ENCODE data around the gene MYOG.

The MYOG gene

DNA sequence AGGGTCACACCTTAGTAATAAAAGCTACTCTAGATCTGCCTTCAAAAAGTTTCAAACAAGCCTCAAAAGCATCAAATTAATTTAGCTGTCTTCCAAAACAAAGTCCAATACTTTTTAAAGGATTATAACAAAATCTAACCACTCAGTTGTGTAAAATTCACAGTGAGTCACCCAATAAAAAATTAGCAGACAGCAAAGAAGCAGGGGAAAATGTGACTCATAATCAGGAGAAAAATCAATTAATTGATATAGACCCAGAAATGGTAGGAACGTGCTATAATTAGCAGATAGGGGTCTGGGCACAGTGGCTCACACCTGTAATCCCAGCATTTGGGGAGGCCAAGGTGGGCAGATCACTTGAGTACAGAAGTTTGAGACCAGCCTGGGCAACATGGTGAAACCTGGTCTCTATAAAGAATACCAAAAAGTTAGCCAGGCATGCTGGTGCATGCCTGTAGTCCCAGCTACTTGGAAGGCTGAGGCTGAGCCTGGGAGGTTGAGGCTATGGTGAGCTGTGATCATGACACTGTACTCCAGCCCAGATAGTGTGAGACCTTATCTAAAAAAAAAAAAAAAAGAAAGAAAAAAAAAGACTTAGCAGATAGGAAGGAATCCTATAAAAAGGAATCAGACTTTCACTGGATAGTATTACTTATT lies 8.1 kb upstream of the MYOG start (continued):
- TF ChIP-seq GLIS3 (CRISPR knock-in tag; IDR thresholded peaks at IDR 0.05) (no peak), TOX (CRISPR knock-in tag; IDR thresholded peaks at IDR 0.05; ENCODE audit: borderline replicate concordance) (no peak), ZC3H10 (CRISPR knock-in tag; IDR thresholded peaks at IDR 0.05) (no peak), ZFP3 (CRISPR knock-in tag; IDR thresholded peaks at IDR 0.05) (no peak), TCF4 (CRISPR knock-in tag; IDR thresholded peaks at IDR 0.05; ENCODE audit: borderline replicate concordance) (no peak), ZNF8 (CRISPR knock-in tag; IDR thresholded peaks at IDR 0.05) (no peak), ISL1 (CRISPR knock-in tag; IDR thresholded peaks at IDR 0.05) (no peak), ZNF70 (CRISPR knock-in tag; IDR thresholded peaks at IDR 0.05) (no peak), RARB (CRISPR knock-in tag; IDR thresholded peaks at IDR 0.05) (no peak), CSDC2 (CRISPR knock-in tag; IDR thresholded peaks at IDR 0.05) (no peak), ZFP30 (CRISPR knock-in tag; IDR thresholded peaks at IDR 0.05) (no peak)
- TF ChIP-seq, protein P1, sequence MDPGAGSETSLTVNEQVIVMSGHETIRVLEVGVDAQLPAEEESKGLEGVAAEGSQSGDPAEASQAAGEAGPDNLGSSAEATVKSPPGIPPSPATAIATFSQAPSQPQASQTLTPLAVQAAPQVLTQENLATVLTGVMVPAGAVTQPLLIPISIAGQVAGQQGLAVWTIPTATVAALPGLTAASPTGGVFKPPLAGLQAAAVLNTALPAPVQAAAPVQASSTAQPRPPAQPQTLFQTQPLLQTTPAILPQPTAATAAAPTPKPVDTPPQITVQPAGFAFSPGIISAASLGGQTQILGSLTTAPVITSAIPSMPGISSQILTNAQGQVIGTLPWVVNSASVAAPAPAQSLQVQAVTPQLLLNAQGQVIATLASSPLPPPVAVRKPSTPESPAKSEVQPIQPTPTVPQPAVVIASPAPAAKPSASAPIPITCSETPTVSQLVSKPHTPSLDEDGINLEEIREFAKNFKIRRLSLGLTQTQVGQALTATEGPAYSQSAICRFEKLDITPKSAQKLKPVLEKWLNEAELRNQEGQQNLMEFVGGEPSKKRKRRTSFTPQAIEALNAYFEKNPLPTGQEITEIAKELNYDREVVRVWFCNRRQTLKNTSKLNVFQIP (CRISPR knock-in tag; IDR thresholded peaks at IDR 0.05; ENCODE audit: borderline replicate concordance, low read depth), result no peak
- TF ChIP-seq, protein P2, sequence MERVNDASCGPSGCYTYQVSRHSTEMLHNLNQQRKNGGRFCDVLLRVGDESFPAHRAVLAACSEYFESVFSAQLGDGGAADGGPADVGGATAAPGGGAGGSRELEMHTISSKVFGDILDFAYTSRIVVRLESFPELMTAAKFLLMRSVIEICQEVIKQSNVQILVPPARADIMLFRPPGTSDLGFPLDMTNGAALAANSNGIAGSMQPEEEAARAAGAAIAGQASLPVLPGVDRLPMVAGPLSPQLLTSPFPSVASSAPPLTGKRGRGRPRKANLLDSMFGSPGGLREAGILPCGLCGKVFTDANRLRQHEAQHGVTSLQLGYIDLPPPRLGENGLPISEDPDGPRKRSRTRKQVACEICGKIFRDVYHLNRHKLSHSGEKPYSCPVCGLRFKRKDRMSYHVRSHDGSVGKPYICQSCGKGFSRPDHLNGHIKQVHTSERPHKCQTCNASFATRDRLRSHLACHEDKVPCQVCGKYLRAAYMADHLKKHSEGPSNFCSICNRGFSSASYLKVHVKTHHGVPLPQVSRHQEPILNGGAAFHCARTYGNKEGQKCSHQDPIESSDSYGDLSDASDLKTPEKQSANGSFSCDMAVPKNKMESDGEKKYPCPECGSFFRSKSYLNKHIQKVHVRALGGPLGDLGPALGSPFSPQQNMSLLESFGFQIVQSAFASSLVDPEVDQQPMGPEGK (CRISPR knock-in tag; IDR thresholded peaks at IDR 0.05; ENCODE audit: borderline replicate concordance), result no peak

DNA sequence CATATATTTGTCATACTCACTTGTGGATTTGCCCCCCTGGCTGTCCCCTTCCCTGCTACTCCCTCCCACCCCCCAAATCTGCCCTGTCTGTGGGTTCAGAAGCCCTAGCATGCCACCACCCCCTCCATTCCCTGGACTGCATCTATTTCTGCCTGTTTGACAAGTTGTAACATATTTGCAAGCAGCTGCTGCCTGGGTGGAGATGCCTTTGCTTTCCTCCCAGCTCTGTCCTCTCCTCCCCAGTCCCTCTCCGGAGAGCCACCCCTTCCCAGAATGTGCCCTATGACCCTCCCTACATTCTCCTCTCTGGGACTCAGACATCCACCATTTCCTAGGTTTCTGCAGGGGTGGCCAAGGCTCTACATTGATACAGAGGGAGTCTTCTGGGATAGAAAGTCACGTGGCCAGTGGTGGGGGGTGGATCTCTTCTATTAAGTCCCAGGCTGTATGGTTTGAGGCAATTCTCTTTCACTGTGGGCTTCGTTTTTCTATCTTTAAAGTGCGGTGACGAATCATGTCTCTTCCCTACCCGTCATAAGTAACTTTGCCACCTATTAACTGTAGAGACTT lies 6.0 kb upstream of the MYOG start:
- ATAC-seq, result no peak

DNA sequence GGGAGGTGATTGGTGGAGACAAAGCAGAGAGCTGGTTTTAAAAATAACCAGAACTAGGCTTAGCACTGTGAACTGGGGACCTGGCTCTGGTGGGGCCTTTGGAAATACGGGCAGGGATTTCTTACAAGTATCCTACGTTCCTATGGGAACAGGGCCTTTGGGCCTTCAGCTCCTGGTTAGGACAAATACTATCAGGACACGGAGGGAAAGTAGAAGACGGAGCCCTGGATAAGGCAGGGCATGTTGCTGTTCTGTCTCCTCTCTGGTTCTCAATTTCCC lies 5.3 kb upstream of the MYOG start:
- ATAC-seq, result no peak

More for the DNA sequence above, 6.0 kb upstream of the MYOG start:
- TF ChIP-seq ZFP3 (CRISPR knock-in tag; IDR thresholded peaks at IDR 0.05) (no peak), ISL1 (CRISPR knock-in tag; IDR thresholded peaks at IDR 0.05) (no peak), ZFP30 (CRISPR knock-in tag; IDR thresholded peaks at IDR 0.05) (no peak), TCF4 (CRISPR knock-in tag; IDR thresholded peaks at IDR 0.05; ENCODE audit: borderline replicate concordance) (no peak), ZNF565 (CRISPR knock-in tag; conservative IDR thresholded peaks at IDR 0.05; ENCODE audit: low read depth) (no peak), GLIS3 (CRISPR knock-in tag; IDR thresholded peaks at IDR 0.05) (no peak)
- TF ChIP-seq, protein P2 (CRISPR knock-in tag; IDR thresholded peaks at IDR 0.05; ENCODE audit: borderline replicate concordance), result no peak

More for the DNA sequence above, 5.3 kb upstream of the MYOG start:
- TF ChIP-seq TCF4 (CRISPR knock-in tag; IDR thresholded peaks at IDR 0.05; ENCODE audit: borderline replicate concordance) (no peak), ZNF8 (CRISPR knock-in tag; IDR thresholded peaks at IDR 0.05) (no peak), PPARA (CRISPR knock-in tag; IDR thresholded peaks at IDR 0.05; ENCODE audit: borderline replicate concordance) (no peak), ARNTL (CRISPR knock-in tag; IDR thresholded peaks at IDR 0.05; ENCODE audit: borderline replicate concordance, low read depth) (no peak), ISL1 (CRISPR knock-in tag; IDR thresholded peaks at IDR 0.05) (no peak), CSDC2 (CRISPR knock-in tag; IDR thresholded peaks at IDR 0.05) (no peak), ZNF565 (CRISPR knock-in tag; conservative IDR thresholded peaks at IDR 0.05; ENCODE audit: low read depth) (no peak), ZFP30 (CRISPR knock-in tag; IDR thresholded peaks at IDR 0.05) (no peak)
- TF ChIP-seq, protein P3, sequence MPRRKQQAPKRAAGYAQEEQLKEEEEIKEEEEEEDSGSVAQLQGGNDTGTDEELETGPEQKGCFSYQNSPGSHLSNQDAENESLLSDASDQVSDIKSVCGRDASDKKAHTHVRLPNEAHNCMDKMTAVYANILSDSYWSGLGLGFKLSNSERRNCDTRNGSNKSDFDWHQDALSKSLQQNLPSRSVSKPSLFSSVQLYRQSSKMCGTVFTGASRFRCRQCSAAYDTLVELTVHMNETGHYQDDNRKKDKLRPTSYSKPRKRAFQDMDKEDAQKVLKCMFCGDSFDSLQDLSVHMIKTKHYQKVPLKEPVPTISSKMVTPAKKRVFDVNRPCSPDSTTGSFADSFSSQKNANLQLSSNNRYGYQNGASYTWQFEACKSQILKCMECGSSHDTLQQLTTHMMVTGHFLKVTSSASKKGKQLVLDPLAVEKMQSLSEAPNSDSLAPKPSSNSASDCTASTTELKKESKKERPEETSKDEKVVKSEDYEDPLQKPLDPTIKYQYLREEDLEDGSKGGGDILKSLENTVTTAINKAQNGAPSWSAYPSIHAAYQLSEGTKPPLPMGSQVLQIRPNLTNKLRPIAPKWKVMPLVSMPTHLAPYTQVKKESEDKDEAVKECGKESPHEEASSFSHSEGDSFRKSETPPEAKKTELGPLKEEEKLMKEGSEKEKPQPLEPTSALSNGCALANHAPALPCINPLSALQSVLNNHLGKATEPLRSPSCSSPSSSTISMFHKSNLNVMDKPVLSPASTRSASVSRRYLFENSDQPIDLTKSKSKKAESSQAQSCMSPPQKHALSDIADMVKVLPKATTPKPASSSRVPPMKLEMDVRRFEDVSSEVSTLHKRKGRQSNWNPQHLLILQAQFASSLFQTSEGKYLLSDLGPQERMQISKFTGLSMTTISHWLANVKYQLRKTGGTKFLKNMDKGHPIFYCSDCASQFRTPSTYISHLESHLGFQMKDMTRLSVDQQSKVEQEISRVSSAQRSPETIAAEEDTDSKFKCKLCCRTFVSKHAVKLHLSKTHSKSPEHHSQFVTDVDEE (CRISPR knock-in tag; IDR thresholded peaks at IDR 0.05), result no peak
- TF ChIP-seq, protein P4, sequence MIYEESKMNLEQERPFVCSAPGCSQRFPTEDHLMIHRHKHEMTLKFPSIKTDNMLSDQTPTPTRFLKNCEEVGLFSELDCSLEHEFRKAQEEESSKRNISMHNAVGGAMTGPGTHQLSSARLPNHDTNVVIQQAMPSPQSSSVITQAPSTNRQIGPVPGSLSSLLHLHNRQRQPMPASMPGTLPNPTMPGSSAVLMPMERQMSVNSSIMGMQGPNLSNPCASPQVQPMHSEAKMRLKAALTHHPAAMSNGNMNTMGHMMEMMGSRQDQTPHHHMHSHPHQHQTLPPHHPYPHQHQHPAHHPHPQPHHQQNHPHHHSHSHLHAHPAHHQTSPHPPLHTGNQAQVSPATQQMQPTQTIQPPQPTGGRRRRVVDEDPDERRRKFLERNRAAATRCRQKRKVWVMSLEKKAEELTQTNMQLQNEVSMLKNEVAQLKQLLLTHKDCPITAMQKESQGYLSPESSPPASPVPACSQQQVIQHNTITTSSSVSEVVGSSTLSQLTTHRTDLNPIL (CRISPR knock-in tag; IDR thresholded peaks at IDR 0.05; ENCODE audit: low read depth), result no peak
- TF ChIP-seq, protein P5, sequence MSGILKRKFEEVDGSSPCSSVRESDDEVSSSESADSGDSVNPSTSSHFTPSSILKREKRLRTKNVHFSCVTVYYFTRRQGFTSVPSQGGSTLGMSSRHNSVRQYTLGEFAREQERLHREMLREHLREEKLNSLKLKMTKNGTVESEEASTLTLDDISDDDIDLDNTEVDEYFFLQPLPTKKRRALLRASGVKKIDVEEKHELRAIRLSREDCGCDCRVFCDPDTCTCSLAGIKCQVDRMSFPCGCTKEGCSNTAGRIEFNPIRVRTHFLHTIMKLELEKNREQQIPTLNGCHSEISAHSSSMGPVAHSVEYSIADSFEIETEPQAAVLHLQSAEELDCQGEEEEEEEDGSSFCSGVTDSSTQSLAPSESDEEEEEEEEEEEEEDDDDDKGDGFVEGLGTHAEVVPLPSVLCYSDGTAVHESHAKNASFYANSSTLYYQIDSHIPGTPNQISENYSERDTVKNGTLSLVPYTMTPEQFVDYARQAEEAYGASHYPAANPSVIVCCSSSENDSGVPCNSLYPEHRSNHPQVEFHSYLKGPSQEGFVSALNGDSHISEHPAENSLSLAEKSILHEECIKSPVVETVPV (CRISPR knock-in tag; IDR thresholded peaks at IDR 0.05), result no peak

Data from SK-N-SH treated with all-trans-retinoic acid at 6 μM for 48 hours (cell line).